ENCODE results near the gene RETREG2. TPM values are rescaled to one million over a fixed set of nuclear protein-coding genes. Genes with fewer than 3 reads are reported as not detected.

RETREG2 gene, protein sequence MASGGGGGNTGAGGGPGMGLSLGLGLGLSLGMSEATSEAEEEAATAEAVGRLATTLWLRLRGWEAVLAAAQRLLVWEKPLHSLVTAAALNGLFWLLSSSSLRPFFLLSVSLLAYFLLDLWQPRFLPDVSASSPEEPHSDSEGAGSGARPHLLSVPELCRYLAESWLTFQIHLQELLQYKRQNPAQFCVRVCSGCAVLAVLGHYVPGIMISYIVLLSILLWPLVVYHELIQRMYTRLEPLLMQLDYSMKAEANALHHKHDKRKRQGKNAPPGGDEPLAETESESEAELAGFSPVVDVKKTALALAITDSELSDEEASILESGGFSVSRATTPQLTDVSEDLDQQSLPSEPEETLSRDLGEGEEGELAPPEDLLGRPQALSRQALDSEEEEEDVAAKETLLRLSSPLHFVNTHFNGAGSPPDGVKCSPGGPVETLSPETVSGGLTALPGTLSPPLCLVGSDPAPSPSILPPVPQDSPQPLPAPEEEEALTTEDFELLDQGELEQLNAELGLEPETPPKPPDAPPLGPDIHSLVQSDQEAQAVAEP
- total RNA-seq, result 100 to 1,000 TPM in 1 of 4 donors, 10 to 100 TPM in 3; 18.2 to 216 (median 74.9) TPM

DNA sequence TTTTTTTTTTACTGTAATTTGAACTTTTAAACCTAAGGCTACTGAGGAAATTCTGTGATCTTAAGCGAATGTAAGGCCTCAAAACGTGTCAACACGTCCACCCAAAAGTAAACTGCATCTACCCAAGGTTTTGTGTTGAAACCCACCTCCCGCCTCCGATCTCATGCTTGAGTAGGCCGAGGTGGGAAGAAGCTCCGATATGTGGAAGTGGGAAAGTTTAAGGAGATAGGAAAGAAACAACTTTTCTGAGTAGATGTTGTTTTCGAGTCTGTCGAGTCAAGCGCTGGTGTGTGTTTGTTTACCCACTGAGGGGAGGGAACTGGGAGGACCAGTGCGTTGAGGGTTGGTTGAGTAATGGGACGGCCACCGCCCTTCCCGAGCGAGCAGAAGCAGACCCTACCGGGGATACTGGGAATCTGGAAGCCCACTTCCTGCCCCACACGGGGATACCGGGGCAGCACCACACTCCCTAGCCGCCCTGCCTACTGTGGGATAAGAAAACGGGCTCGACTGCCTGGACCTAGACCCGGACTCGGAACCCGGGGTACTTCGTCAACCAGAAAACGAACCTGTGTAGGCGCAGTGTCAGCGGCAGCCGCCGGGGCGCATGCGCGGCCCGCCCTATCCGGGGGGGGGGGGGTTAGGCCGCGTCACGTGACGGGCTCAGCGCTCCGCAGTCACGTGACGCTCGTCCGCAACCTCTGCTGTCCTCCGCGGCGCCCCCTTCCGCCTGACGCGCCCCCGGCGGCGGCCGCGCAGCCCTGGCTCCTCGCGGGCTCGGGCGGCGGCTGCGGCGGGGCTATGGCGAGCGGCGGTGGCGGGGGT is at the start of gene RETREG2:
Gene RETREG2, plus strand, starts transcription at position 724 of the 825 bp plus-strand sequence. Its CDS starts 78 bp downstream, at position 802.
- Histone ChIP-seq H3K9me3 (no peaks in the 10 kb centered on the region), H3K36me3 (no peaks in the 10 kb centered on the region), H3K27ac (peak within 1 kb of the TSS; percentile 97 to 98), H3K4me3 (peak within 1 kb of the TSS; percentile 82 to 83), H3K27me3 (no peaks in the 10 kb centered on the region), H3K4me1 (peaks cover 0 to 7% of the 10 kb centered on the region in 2 donors)
- peak; percentile 87 to 88 for DNase-seq
- intact Hi-C loops (cut with DNase I; ENCODE audit: low total_unique reads), result no loop called here
- TF ChIP-seq POLR2A (IDR thresholded peaks at IDR 0.05), result peak; percentile 90 to 100
- TF ChIP-seq, protein P1, sequence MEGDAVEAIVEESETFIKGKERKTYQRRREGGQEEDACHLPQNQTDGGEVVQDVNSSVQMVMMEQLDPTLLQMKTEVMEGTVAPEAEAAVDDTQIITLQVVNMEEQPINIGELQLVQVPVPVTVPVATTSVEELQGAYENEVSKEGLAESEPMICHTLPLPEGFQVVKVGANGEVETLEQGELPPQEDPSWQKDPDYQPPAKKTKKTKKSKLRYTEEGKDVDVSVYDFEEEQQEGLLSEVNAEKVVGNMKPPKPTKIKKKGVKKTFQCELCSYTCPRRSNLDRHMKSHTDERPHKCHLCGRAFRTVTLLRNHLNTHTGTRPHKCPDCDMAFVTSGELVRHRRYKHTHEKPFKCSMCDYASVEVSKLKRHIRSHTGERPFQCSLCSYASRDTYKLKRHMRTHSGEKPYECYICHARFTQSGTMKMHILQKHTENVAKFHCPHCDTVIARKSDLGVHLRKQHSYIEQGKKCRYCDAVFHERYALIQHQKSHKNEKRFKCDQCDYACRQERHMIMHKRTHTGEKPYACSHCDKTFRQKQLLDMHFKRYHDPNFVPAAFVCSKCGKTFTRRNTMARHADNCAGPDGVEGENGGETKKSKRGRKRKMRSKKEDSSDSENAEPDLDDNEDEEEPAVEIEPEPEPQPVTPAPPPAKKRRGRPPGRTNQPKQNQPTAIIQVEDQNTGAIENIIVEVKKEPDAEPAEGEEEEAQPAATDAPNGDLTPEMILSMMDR (IDR thresholded peaks at IDR 0.05), result peak in 3 of 4 experiments; percentile 58 to 65 (median 58)

DNA sequence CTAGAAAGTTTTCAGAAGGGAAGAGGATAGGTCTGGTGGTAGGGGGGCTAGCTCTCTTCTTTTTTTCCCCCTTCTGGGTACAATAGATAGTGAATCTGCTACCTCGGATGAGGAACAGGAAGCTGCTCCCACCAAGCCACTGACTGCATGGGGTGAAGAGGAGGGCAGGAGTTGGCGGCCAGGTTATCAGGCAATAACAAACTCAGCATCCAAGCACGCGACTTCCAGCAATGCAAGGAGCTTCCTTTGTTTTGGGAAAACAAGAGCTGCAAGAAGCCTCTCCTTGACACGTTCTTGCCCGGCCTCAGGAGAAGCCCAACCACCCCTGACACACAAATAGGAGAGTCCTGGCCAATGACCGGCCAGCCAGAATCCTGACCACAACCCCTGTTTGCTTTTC is 49.7 kb upstream of the RETREG2 start:
- no peaks in the 10 kb centered on the region for H3K9me3 ChIP-seq
- H3K36me3 ChIP-seq, result no peaks in the 10 kb centered on the region
- no peak overlapping the region for H3K27ac ChIP-seq
- H3K27me3 ChIP-seq, result no peaks in the 10 kb centered on the region
- TF ChIP-seq, protein P1 (IDR thresholded peaks at IDR 0.05), result no peak
- no peak for TF ChIP-seq POLR2A (IDR thresholded peaks at IDR 0.05)
- H3K4me1 ChIP-seq, result peaks cover 0 to 4% of the 10 kb centered on the region in 2 donors
- intact Hi-C loops (cut with DNase I; ENCODE audit: low total_unique reads), result no loop called here
- DNase-seq, result no peak
- H3K4me3 ChIP-seq, result no peak overlapping the region

DNA sequence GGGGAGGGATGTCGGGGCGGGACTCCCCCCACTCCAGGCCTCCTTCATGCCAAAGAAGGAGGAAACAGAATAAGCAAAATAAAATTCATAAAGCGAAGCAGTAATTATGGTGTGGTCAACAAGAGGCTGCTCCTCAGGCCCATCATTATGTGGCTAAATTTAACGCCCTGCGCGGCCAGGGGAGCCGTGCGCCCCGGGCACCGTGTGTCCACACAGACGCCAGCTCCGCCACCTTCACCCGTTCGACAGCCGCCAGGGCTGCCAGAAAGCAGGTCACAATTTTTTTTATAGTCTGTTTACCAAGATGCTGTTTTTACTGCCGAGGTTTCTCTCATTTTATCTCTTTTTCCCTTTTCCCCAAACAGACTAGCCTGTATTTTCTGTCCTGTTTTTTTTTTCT is 48.5 kb upstream of the RETREG2 start:
- Histone ChIP-seq H3K9me3 (no peaks in the 10 kb centered on the region), H3K4me1 (peaks cover 0 to 3% of the 10 kb centered on the region in 2 donors), H3K36me3 (no peaks in the 10 kb centered on the region), H3K27me3 (no peaks in the 10 kb centered on the region), H3K4me3 (no peak overlapping the region), H3K27ac (no peak overlapping the region)
- DNase-seq, result no peak
- intact Hi-C loops (cut with DNase I; ENCODE audit: low total_unique reads), result no loop called here
- TF ChIP-seq, protein P1 (IDR thresholded peaks at IDR 0.05), result no peak
- no peak for TF ChIP-seq POLR2A (IDR thresholded peaks at IDR 0.05)

DNA sequence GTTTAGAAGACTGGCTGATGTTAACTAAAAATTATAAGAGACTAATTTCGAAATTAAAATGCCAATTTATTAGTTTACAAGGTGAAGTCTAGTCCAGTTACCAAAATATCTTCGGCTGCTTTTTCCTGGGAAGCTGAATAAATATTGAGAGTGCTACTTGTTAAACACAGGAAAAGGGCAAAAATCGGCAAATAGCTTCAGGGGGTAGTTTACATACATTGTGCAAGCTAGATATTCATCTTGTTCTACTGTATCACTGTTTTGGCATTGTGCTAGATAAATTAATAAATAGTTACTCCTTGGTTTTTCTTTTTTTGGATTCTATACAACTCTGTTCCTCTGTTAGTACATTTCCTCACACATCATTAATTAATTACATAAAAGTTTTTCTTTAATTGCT is 46.7 kb upstream of the RETREG2 start:
- TF ChIP-seq POLR2A (IDR thresholded peaks at IDR 0.05), result no peak
- TF ChIP-seq, protein P1 (IDR thresholded peaks at IDR 0.05), result no peak
- DNase-seq, result no peak
- no peaks in the 10 kb centered on the region for H3K36me3 ChIP-seq
- H3K4me1 ChIP-seq, result no peaks in the 10 kb centered on the region
- no peaks in the 10 kb centered on the region for H3K9me3 ChIP-seq
- no peak overlapping the region for H3K27ac ChIP-seq
- intact Hi-C loops (cut with DNase I; ENCODE audit: low total_unique reads), result no loop called here
- no peaks in the 10 kb centered on the region for H3K27me3 ChIP-seq
- H3K4me3 ChIP-seq, result no peak overlapping the region

All from uterus (tissue), 4 donors.